Raji (cell line): ENCODE data around the gene SGIP1.

Experiments
- POLR2A ChIP-seq: IDR thresholded peaks from 2 replicates; pipeline ENCODE4 v1.6.1; 2011; ENCODE audit warnings: low read depth, low read length, control low read depth; ENCODE audit not compliant: insufficient read depth

The SGIP1 gene

DNA sequence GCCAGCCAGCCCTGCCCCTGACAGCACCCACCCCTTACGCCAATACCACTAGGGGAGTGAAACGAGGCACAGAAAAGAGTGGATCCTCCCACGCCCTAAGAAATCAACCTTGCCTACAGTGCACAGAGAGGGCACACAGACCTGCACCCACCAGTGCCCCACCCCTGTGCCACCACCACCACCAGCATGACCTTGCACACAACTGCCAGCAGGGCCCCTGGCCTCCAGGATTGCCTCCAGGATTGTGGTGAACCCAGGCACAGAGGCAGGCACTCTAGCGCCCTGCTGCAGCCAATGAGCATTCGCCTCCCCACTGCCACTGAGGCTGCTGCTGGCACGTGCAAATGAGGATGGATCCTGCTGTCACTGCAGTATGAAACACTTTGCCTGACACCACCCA lies 23.5 kb upstream of the SGIP1 start:
- TF ChIP-seq POLR2A, result no peak

DNA sequence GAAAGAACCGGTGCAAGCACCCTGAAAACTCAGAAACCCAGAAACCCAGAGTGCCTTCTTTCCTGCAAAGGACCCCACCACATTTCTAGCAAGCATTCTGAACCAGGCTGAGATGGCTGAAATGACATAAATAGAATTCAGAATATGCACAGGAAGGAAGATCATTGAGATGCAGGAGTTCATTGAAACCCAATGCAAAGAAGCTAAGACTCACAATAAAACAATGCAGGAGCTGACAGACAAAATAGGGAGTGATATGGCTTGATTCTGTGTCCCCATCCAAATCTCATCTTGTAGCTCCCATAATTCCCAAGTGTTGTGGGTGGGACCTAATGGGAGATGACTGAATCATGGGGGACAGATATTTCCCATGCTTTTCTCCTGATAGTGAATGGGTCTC lies 22.8 kb upstream of the SGIP1 start:
- no peak for TF ChIP-seq POLR2A

DNA sequence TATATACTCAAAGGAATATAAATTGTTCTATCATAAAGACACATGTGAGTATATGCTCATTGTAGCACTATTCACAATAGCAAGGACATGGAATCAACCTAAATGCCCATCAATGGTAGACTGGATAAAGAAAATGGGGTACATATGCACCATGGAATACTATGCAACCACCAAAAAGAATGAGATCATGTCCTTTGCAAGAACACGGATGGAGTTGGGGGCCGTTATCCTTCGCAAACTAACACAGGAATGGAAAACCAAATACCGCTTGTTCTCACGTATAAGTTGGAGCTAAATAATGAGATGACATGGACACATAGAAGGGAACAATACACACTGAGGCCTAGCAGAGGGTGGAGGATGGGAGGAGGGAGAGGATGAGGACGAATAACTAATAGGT lies 16.0 kb upstream of the SGIP1 start:
- TF ChIP-seq POLR2A, result no peak

DNA sequence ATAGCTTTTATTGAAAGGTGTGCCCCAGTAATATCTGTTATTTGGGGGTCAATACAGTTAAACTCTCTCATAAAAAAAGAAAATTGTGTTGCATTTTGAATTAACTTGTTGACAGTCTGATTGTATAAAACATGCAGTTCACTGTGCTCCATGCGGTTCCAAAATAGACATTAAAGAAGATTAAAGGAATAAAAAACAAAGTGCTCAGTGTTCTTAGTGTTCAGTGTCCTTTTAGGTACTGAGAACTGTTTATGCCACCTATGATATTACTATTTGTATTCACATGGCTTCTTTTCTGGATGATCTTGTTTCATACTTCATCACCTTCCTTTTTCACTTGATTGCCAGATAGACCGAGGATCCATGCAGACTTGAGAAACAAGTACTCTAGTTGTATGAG lies 15.3 kb upstream of the SGIP1 start:
- TF ChIP-seq POLR2A, result no peak

DNA sequence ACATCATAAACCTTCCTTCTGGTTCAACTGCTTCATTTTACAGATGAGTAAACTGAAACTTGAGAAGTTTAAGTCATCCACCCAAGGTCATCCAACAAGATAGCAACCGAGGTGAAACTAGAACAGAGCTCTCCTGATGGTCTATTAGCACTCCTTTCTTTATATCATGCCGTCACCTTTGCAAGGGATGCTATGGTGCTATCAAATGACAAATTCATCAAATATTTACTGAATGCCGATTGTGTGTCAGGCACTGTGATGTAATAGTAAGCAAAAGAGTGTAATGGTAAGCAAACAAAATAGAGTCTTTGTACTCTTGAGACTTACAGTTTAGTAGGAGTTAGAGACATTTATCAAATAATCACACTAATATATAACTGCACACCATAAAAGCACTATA lies 14.0 kb upstream of the SGIP1 start:
- TF ChIP-seq POLR2A, result no peak

DNA sequence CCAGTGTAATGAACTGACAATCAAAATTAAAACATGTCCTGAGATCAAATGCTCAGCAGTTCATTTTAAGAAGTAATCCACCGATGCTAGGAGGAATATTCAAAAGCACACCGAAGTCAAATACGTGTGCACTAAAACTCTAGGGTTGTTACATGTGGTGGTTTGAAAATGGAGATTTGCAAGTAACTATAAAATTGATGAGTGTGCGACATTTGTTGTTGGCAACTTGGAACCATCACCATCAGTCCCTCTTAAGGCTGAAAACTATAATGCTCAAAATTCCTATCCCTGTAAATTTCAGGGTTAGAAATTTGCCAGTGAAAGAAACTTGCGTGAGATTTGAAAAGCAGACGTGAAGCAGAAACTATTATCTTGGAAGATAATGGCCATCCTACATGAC lies 13.3 kb upstream of the SGIP1 start:
- TF ChIP-seq POLR2A, result no peak

DNA sequence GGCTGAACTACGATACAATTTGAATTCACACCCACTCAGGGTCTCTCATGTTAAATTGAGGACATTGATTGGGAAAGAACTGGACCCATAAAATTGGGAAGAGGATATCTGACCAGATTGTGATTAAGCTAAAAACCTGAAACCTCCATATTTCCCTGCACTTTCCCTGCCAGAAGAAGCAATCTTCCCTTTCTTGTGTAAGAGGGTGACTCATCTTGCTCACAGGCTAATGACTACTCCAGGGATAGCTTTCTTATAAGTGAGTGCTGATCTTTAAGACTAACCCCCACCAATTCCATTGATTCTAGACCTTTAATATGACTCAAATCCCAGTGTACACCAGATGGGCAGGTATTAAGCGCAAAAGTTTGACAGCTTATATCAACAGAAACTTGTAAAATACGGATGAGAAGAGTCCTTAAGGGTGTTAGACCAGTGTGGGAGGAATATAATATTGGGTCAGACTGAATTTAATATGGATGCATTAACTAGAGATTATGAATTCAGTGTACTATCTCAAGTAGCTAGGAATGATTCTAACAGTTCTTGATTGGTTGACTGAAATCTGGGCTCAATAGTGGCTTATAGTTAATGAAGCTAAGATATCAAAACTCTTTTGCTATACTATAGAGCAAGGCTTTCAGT lies 12.1 kb upstream of the SGIP1 start:
- no peak for TF ChIP-seq POLR2A

DNA sequence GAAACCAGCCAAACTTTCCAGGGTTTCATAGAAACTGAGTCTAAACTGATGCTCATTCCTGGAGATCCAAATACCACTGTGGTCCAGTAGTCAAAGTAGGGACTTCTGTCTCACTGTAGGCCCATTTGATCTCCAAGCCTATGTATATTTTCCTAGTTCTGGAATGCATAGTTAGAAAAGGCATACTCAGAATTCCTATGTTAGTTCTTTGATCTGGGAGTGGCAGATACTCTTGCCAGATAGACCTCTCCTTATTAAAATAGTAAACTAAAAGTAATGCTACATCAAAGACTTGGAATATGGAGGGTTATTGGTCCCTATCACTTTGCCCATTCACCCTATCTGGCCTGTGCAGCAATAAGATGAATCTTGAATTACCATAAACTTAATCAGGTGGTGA lies 10.4 kb upstream of the SGIP1 start:
- TF ChIP-seq POLR2A, result no peak

DNA sequence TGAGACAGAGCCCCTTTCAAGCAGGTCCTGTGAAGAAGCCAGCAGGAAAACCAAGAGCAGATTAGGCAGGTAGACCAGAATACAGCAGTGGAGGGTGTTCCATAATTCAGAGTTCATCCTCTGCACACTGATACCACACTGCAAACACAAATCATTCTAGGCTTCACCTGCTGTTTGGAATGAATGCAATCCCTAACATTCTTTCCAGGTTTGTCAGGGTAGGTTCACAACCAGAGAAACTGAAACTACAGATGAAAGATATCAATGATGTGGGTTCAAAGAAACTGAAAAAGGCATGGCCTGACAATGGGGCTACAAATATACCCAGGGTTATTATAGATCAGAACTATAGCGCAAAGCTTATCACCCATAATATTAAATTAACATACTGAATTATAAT lies 8.9 kb upstream of the SGIP1 start:
- TF ChIP-seq POLR2A, result no peak

DNA sequence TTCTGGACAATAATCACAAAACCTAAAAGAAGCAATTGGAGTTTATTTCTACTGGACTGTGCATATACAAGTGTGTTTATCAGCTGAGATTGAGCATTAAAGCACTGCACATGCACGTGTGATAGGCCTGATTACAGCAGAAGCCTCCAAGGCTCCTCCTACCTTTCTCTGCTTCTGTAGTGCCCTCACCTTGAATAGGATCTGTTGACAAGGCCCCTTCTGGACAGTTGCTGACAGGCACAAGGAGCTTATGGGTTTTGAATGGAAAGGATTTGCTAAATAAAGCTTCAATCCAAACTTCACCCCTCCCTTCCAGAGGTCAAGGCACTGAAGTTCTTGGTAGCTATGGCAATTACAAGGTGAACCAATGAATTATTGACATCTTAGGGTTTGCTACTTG lies 7.9 kb upstream of the SGIP1 start:
- no peak for TF ChIP-seq POLR2A

DNA sequence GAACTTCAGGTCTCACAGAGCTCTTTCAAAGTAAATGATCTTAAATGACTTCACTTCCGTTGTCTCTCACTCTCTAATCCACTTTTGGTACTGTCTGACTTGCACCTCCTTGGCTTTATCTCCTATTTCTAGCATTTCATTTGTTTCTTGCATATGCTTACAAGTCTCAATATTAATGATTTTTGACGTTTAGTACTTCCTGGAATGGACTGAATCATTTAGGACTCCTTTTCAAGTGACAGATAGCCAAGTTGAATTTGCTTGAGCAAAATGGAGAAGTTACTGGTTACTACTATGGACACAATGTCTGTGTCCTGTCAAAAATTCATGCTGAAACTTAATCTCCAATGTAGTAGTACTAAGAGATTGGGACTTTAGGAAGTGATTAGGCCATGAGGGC lies 7.0 kb upstream of the SGIP1 start:
- TF ChIP-seq POLR2A, result no peak

DNA sequence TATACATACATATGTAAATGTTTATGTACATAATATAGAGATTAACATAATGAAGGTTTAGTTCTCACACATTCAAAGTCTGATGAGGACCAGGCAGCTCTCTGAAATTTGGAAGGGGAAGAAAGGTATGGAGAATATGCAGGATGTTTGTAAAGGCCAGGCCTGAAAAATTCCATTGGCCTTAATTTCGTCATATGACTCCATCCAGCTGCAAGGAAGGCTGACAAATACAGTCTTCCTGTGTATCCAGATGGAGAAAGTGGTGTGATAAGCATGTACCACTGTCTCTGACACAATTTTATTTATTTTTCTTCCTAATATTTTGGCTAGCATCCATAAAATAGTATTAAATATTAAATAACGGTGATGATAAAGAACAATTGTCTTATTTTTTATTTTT lies 6.3 kb upstream of the SGIP1 start:
- TF ChIP-seq POLR2A, result no peak

DNA sequence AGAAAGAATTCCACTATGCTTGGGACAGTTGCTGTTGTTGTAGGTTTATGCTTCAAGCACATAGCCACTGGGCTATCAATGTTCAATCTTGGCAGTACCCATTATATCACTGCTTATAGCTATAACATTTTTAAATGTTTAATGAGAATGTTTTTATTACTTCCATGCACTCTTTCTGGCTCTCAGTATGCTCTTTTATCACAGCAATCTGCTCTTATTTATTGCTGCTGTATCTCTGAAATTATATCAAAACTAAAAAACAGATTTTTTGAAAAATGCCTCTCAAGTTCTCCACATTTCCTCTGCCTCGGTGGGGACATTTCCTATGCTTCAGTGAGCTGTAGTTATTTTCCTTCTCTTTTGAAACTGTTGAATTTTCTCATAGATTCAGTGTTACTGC lies 5.4 kb upstream of the SGIP1 start:
- TF ChIP-seq POLR2A, result no peak

DNA sequence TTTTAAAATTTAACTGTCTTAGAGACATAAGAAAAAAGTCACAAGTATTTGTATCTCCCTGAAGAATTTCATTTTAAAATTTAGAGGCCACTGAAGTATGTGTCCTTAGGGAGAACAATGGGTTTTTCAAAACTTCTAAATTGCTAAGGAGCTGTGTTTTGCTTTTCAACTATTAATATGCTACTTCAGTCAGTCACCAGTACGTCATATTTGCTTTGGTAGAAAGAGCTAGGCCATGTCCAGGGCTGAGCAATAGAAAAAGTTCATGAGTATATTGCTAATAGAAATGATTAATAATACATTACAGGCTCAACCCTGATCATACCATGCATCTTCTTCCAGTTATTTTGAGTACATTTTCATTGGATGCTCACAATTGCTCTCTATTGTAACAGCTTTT lies 1.7 kb upstream of the SGIP1 start:
- TF ChIP-seq POLR2A, result no peak

DNA sequence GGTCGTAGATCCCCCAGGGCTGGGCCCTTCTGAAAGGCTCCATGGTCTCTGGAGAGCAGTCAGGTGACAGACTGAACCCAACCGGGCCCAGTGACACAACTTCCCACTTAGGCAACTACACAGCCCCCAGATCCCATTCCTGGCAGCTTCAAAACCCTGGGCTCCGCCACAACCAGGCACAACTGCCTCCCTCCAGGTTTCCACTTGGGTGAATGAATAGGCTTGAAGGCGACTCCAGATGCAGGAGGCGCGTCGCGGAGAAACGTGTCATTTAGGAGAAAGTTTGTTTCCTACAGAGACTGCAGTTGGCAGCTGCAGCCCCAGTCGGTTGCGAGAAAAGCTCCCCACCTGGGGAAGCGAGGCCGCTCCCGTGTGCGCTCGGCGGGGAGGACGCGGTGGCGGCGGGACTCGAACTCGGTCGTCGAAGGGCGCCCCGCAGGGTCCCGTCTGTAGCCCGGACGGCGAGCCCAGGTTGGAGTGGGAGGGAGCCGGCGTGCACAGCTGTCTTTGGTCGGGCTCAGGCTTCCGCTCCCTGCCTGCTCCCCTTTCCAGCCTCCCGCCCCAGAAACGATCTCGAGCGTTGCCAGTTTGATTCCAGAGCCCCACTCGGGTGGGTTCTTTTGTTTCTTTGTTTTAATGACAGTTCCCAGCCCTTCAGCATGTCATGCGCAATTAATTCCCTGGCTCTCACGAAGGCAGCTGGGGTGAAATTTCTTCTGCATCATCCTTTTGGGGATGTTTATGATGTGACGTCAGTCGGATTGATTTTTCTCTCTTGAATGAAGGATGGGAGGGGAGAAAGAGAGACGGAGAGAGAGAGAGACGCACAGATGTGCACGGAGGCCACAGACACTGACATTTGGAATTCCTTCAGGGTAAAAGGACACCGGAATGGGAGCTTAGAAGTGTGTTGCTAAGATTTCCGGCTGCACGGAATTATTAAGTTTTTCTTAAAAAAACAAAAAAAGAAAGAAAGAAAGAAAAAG lies 862 bp upstream of the SGIP1 start:
- no peak for TF ChIP-seq POLR2A

DNA sequence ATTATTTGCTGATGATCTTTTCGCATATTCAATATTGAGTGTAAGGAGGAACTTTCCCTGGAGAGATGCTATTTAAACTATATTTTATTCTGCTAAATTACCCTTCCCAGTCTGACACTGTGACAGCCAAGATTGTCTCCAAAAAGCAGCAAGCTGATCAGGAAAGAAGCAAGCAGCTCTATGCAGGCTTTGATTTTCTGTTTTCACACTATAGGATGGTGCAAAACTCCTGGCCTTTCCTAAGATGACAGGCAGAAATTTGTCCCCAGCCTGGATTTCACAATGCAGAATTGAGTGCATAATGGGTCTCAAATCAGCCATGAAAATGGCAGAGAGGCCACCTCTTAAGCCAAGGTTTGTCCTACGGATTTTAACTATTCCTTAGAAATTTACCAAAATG lies 1.1 kb downstream of the SGIP1 start:
- no peak for TF ChIP-seq POLR2A
